ENCODE data around the gene SLC4A2. TPM values are rescaled to one million over a fixed set of nuclear protein-coding genes. Genes with fewer than 3 reads are reported as not detected.

The SLC4A2 gene
- total RNA-seq, 2 donors from 2014 or later, result 55.3 to 114 TPM

DNA sequence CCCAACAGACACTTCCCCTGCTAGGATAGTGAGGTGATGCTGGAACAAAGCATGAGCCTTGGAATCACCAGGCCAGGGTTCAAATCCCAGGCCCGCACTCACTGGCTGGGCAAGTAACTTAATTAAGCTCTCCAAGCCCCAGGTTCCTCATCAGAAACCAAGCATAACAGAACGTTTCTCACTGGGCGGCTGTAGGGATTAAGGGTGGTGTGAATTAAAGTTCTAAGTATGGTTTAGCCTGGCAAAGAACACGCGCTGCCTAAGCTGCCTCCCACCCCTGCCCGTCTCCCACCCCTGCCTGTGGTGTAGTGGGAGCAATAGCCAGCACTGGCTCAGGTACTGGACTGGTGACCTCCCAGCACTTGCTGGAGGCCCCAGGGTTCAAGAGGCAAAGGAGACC is 5.6 kb downstream of the SLC4A2 start:
- peaks cover 59% of the 10 kb centered on the region for H3K36me3 ChIP-seq
- H3K27me3 ChIP-seq, result no peaks in the 10 kb centered on the region
- TF ChIP-seq CTCF (IDR thresholded peaks at IDR 0.05), result no peak
- H3K27ac ChIP-seq, result no peak overlapping the region
- H3K9me3 ChIP-seq, result no peaks in the 10 kb centered on the region
- no peak for DNase-seq (ENCODE audit: low spot score)
- no peak overlapping the region for H3K4me3 ChIP-seq
- peaks cover 0 to 39% of the 10 kb centered on the region in 2 donors for H3K4me1 ChIP-seq

- no peak overlapping the region for H3K4me3 ChIP-seq
- peaks cover 0 to 33% of the 10 kb centered on the region in 2 donors for H3K4me1 ChIP-seq
- H3K9me3 ChIP-seq, result no peaks in the 10 kb centered on the region
- TF ChIP-seq CTCF (IDR thresholded peaks at IDR 0.05), result no peak
- no peak overlapping the region for H3K27ac ChIP-seq
- no peak for DNase-seq (ENCODE audit: low spot score)
- no peaks in the 10 kb centered on the region for H3K27me3 ChIP-seq
- H3K36me3 ChIP-seq, result peaks cover 65% of the 10 kb centered on the region
These were observed 6.1 kb downstream of the SLC4A2 start for GRCh38 chr7:151065516-151065915.

- Histone ChIP-seq H3K27me3 (no peaks in the 10 kb centered on the region), H3K4me1 (peaks cover 0 to 24% of the 10 kb centered on the region in 2 donors), H3K4me3 (no peak overlapping the region), H3K27ac (no peak overlapping the region), H3K36me3 (peaks cover 74% of the 10 kb centered on the region), H3K9me3 (no peaks in the 10 kb centered on the region)
- TF ChIP-seq CTCF (IDR thresholded peaks at IDR 0.05), result no peak
- DNase-seq (ENCODE audit: low spot score), result no peak
These were observed 7.0 kb downstream of the SLC4A2 start for GRCh38 chr7:151066273-151066974.

DNA sequence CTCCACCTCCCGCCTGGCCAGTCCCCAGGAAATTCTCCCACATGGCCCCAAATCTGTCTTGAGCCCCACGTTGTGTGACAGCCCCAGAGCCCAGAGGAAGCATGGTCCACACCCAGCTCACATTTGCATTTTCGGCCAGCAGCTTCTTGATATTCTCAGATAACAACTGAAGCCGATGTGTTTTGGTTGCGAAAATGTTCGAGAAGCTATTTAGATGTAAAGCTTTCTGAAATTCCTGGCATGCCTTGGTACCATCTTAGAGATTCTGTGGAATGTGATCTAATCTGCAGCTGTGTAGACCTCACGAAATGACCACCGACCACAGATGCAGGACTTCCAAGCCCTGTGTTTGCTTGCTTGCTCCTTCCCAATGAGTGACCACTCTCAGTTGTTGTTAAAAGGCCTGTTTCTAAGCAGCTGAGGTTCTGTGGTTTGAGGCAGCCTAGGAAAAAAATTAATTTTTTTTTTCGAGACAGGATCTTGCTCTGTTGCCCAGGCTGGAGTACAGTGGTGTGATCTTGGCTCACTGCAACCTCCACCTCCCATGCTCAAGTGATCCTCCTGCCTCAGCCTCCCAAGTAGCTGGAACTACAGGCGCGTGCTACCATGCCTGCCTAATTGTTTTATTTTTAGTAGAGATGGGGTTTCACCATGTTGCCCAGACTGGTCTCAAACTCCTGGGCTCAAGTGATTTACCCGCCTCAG is 8.8 kb downstream of the SLC4A2 start:
- DNase-seq (ENCODE audit: low spot score), result no peak
- H3K9me3 ChIP-seq, result no peaks in the 10 kb centered on the region
- no peaks in the 10 kb centered on the region for H3K27me3 ChIP-seq
- H3K36me3 ChIP-seq, result peaks cover 91% of the 10 kb centered on the region
- no peak for TF ChIP-seq CTCF (IDR thresholded peaks at IDR 0.05)
- H3K27ac ChIP-seq, result no peak overlapping the region
- no peak overlapping the region for H3K4me3 ChIP-seq
- H3K4me1 ChIP-seq, result peaks cover 0 to 6% of the 10 kb centered on the region in 2 donors

DNA sequence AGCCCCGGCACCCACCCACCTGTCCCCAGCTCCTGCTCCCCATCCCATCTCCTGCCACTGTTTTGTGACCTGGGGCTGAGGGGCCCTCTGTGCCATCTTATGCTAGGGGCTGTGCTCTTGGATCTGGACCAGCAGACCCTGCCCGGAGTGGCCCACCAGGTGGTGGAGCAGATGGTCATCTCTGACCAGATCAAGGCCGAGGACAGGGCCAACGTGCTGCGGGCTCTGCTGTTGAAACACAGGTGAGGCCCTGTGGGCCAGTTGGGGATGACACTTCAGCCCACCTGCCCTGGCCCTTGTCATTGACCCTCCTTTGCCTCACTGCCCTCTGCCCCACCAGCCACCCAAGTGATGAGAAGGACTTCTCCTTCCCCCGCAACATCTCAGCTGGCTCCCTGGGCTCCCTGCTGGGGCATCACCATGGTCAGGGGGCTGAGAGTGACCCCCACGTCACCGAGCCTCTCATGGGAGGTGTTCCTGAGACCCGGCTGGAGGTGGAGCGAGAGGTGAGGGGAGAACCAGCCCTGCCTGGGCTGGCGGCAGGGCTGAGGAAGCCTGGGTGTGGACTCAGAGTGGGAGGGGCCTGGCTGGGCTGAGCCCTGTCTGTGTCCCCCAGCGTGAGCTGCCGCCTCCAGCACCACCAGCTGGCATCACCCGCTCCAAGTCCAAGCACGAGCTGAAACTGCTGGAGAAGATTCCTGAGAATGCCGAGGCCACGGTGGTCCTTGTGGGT is 10.6 kb downstream of the SLC4A2 start:
- no peak overlapping the region for H3K27ac ChIP-seq
- peaks cover 99% of the 10 kb centered on the region for H3K36me3 ChIP-seq

More for the DNA sequence above, 10.6 kb downstream of the SLC4A2 start:
- H3K27me3 ChIP-seq, result no peaks in the 10 kb centered on the region
- no peaks in the 10 kb centered on the region for H3K4me1 ChIP-seq
- no peak for DNase-seq (ENCODE audit: low spot score)
- H3K4me3 ChIP-seq, result no peak overlapping the region
- TF ChIP-seq CTCF (IDR thresholded peaks at IDR 0.05), result no peak
- no peaks in the 10 kb centered on the region for H3K9me3 ChIP-seq
